Measurements from ENCODE around the gene NHLRC4. TPM values are rescaled to one million over a fixed set of nuclear protein-coding genes. Genes with fewer than 3 reads are reported as not detected.

NHLRC4 gene
- polyA plus RNA-seq, 1 donor (not counting 4 experiments of a cell fraction or from before 2014, with no cell fraction given) = 0.10 TPM

DNA sequence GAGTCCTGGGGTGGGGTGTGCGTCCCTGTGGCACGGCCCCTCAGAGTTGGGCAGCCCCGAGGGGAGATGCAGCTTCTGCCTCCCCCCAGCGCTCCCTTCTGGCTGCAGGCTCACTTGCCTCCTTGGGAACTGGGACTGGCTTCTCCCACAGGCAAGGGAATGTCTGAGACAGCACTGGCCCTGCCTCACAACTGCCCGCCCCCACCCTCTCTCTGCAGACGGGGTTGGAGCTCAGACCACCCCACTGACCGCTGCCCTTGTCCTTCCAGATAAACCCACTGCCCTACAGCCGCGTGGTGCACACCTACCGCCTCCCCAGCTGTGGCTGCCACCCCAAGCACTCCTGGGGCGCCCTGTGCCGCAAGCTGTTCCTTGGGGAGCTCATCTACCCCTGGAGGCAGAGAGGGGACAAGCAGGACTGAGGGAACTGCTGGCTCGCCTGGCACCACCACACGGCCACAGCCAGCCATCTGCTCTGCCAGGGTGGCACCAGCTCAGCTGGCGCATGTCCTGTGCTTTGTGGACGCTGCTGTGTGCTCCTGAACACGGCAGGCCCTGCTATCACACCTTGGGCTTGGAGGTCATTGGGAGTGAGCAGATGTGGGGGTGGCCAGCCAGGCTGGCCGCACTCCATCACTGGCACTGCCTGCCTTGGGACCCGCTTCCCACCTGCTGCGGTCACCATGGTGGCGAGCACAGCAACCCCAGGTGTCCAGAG is 16.0 kb downstream of the NHLRC4 start:
- Histone ChIP-seq H3K9me1 (ENCODE audit: control insufficient read depth, extremely low read depth, insufficient read depth, low read length) (no peaks in the 10 kb centered on the region), H3K9me3 (ENCODE audit: control insufficient read depth, low read depth, low read length) (no peaks in the 10 kb centered on the region), H2AFZ (ENCODE audit: control insufficient read depth, low read length) (no peak overlapping the region), H3K79me2 (ENCODE audit: control insufficient read depth, insufficient read depth, low read length) (no peaks in the 10 kb centered on the region), H3K27ac (ENCODE audit: control insufficient read depth, insufficient read depth, low read length) (no peak overlapping the region), H3K4me3 (ENCODE audit: control insufficient read depth in 2 of 3, extremely low read depth in 1 of 3, insufficient read depth in 2 of 3, low read depth in 1 of 3, low read length in 3 of 3) (no peak overlapping the region), H3K36me3 (ENCODE audit: control insufficient read depth in 2 of 2, extremely low read depth in 1 of 2, insufficient read depth in 2 of 2, low read length in 2 of 2) (peaks cover 0 to 4% of the 10 kb centered on the region in 2 experiments), H3K27me3 (ENCODE audit: control insufficient read depth, extremely low read depth, insufficient read depth, low read length) (peaks cover 3% of the 10 kb centered on the region), H3K4me2 (ENCODE audit: control insufficient read depth, extremely low read depth, insufficient read depth, low read depth, low read length) (no peak overlapping the region), H3K4me1 (ENCODE audit: control insufficient read depth, extremely low read depth, insufficient read depth, low read length) (peaks cover 6% of the 10 kb centered on the region), H4K20me1 (ENCODE audit: control insufficient read depth, extremely low read depth, insufficient read depth, low read length) (peaks cover 2% of the 10 kb centered on the region), H3K9ac (ENCODE audit: control insufficient read depth, extremely low read depth, insufficient read depth, low read length) (no peak overlapping the region)
- FAIRE-seq (no peak), DNase-seq (ENCODE audit: low read depth, low spot score) (no peak)
- dilution Hi-C loops (cut with MboI; ENCODE audit: extremely low pct_ligation_motif_present, low sequenced_read_pairs) = no loop called here
- TF ChIP-seq, protein P1, sequence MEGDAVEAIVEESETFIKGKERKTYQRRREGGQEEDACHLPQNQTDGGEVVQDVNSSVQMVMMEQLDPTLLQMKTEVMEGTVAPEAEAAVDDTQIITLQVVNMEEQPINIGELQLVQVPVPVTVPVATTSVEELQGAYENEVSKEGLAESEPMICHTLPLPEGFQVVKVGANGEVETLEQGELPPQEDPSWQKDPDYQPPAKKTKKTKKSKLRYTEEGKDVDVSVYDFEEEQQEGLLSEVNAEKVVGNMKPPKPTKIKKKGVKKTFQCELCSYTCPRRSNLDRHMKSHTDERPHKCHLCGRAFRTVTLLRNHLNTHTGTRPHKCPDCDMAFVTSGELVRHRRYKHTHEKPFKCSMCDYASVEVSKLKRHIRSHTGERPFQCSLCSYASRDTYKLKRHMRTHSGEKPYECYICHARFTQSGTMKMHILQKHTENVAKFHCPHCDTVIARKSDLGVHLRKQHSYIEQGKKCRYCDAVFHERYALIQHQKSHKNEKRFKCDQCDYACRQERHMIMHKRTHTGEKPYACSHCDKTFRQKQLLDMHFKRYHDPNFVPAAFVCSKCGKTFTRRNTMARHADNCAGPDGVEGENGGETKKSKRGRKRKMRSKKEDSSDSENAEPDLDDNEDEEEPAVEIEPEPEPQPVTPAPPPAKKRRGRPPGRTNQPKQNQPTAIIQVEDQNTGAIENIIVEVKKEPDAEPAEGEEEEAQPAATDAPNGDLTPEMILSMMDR (optimal IDR thresholded peaks at IDR 0.05 in 1 of 3, IDR thresholded peaks at IDR 0.05 in 1 of 3, conservative IDR thresholded peaks at IDR 0.05 in 1 of 3; ENCODE audit: extremely low read depth in 1 of 3, insufficient read depth in 2 of 3, low read length in 3 of 3) = no peak

DNA sequence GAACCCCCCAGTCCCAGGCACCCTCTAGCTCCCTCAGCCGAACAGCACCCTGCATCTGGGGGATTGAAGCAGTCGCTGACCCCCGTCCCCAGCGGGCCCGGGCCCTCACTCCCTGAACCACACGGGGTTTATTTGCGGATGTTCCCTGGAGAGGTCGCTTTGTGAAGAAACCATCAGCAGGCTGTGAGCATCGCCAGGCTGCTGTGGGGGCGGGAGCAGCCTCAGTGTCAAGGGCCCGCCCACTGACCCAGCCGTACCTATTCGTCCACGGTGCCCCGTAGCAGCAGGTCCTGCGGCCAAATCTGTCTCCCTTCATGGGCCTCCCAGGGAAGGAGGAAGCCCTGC is 16.6 kb downstream of the NHLRC4 start:
- H3K4me2 ChIP-seq (ENCODE audit: control insufficient read depth, extremely low read depth, insufficient read depth, low read depth, low read length) = no peak overlapping the region
- H3K27me3 ChIP-seq (ENCODE audit: control insufficient read depth, extremely low read depth, insufficient read depth, low read length) = peaks cover 3% of the 10 kb centered on the region
- H3K27ac ChIP-seq (ENCODE audit: control insufficient read depth, insufficient read depth, low read length) = no peak overlapping the region
- dilution Hi-C loops (cut with MboI; ENCODE audit: extremely low pct_ligation_motif_present, low sequenced_read_pairs) = no loop called here
- peaks cover 13% of the 10 kb centered on the region for H3K4me1 ChIP-seq (ENCODE audit: control insufficient read depth, extremely low read depth, insufficient read depth, low read length)
- peaks cover 5% of the 10 kb centered on the region for H3K79me2 ChIP-seq (ENCODE audit: control insufficient read depth, insufficient read depth, low read length)
- no peak overlapping the region for H3K9ac ChIP-seq (ENCODE audit: control insufficient read depth, extremely low read depth, insufficient read depth, low read length)
- TF ChIP-seq, protein P1 (optimal IDR thresholded peaks at IDR 0.05 in 1 of 3, IDR thresholded peaks at IDR 0.05 in 1 of 3, conservative IDR thresholded peaks at IDR 0.05 in 1 of 3; ENCODE audit: extremely low read depth in 1 of 3, insufficient read depth in 2 of 3, low read length in 3 of 3) = no peak
- no peak for TF ChIP-seq EZH2 (IDR thresholded peaks at IDR 0.05; ENCODE audit: low read length)
- no peak for DNase-seq (ENCODE audit: low read depth, low spot score)
- no peaks in the 10 kb centered on the region for H3K9me1 ChIP-seq (ENCODE audit: control insufficient read depth, extremely low read depth, insufficient read depth, low read length)
- H2AFZ ChIP-seq (ENCODE audit: control insufficient read depth, low read length) = no peak overlapping the region
- no peaks in the 10 kb centered on the region for H3K9me3 ChIP-seq (ENCODE audit: control insufficient read depth, low read depth, low read length)
- H3K36me3 ChIP-seq (ENCODE audit: control insufficient read depth in 2 of 2, extremely low read depth in 1 of 2, insufficient read depth in 2 of 2, low read length in 2 of 2) = peaks cover 0 to 4% of the 10 kb centered on the region in 2 experiments
- FAIRE-seq = no peak
- H4K20me1 ChIP-seq (ENCODE audit: control insufficient read depth, extremely low read depth, insufficient read depth, low read length) = peaks cover 2% of the 10 kb centered on the region
- H3K4me3 ChIP-seq (ENCODE audit: control insufficient read depth in 2 of 3, extremely low read depth in 1 of 3, insufficient read depth in 2 of 3, low read depth in 1 of 3, low read length in 3 of 3) = no peak overlapping the region
